Measurements from ENCODE around the gene GTPBP3.

GRCh38 chr19:17389288-17389687 is 51.9 kb downstream of the GTPBP3 start:
- TF ChIP-seq EZH2 (IDR thresholded peaks at IDR 0.05) (no peak), POLR2AphosphoS5 (IDR thresholded peaks at IDR 0.05; ENCODE audit: borderline replicate concordance, low read depth, low read length) (no peak), FOXP2 (optimal IDR thresholded peaks at IDR 0.05; ENCODE audit: control extremely low read depth, extremely low read length, insufficient read depth) (no peak)
